GM12878 (cell line): ENCODE data around the gene ZBTB16. TPM values are rescaled to one million over a fixed set of nuclear protein-coding genes. Genes with fewer than 3 reads are reported as not detected.

Source experiments
- ATAC-seq: fragments of 200-7000 bp; cut with Tn5 transposase; 3 replicates; pipeline ENCODE4 v1.9.1; 2020; ENCODE audit warnings: mild to moderate bottlenecking, moderate library complexity
- BruUV-seq: library from RNA; stranded (reverse); fragments of 400-500 nt; replicated peaks from 2 replicates; lab custom pipeline; 2021; lab: Mats Ljungman, UMichigan
- CTCF ChIA-PET: fragments of 300-600 bp; sonication (Branson Sonifier 250); formaldehyde crosslinking; extraction: SDS; loops from one replicate; lab custom pipeline; 2021; ENCODE audit warnings: inconsistent platforms; lab: Yijun Ruan, JAX
- POLR2A ChIA-PET: fragments of 350-600 bp; formaldehyde crosslinking; extraction: SDS; loops from one replicate; lab custom pipeline; 2021; ENCODE audit warnings: inconsistent platforms; lab: Charles Lee
- RAD21 ChIA-PET: fragments of 300-600 bp; sonication (Branson Sonifier 250); formaldehyde crosslinking; loops from one replicate; lab custom pipeline; 2023; ENCODE audit warnings: antibody characterized with exemption; ENCODE audit not compliant: unreplicated experiment; lab: Charles Lee
- SMC1A ChIA-PET: fragments of 300-600 bp; sonication (Branson Sonifier 250); formaldehyde crosslinking; loops from one replicate; lab custom pipeline; 2023; ENCODE audit not compliant: unreplicated experiment, uncharacterized antibody; lab: Charles Lee
- DNase-seq: peaks from one replicate; pipeline ENCODE4 v3.0.0-alpha.2; 2011; ENCODE audit warnings: low read depth, low spot score
- FAIRE-seq: peaks from 3 replicates; lab custom pipeline; 2011; peaks lifted over from hg19 to GRCh38; lab: Jason Lieb, UNC
- H2AFZ ChIP-seq: 2 replicates; pipeline ENCODE4 v1.6.0; 2011; ENCODE audit warnings: low read depth, low read length, control low read depth; ENCODE audit not compliant: control insufficient read depth
- H3K27ac ChIP-seq: 2 replicates; pipeline ENCODE4 v1.5.1; 2011; ENCODE audit warnings: control low read depth; ENCODE audit not compliant: control insufficient read depth, insufficient read depth
- H3K27me3 ChIP-seq, 2 experiments: replicated peaks in 1 of 2; 2 replicates each; pipeline versions ENCODE4 v1.6.0 to v1.6.1; 2011; ENCODE audit warnings: low read length in 1 of 2; ENCODE audit not compliant: control insufficient read depth in 2 of 2, insufficient read depth in 2 of 2
- H3K36me3 ChIP-seq, 2 experiments: 2 replicates each; pipeline ENCODE4 v1.5.1; 2011; ENCODE audit warnings: low read length in 1 of 2; ENCODE audit not compliant: control insufficient read depth in 2 of 2, insufficient read depth in 2 of 2
- H3K4me1 ChIP-seq: 2 replicates; pipeline ENCODE4 v1.6.1; 2011; ENCODE audit warnings: mild to moderate bottlenecking, low read length, moderate library complexity, mixed read lengths; ENCODE audit not compliant: control insufficient read depth, insufficient read depth
- H3K4me2 ChIP-seq: 2 replicates; pipeline ENCODE4 v1.6.0; 2011; ENCODE audit warnings: control low read depth; ENCODE audit not compliant: control insufficient read depth, insufficient read depth
- H3K4me3 ChIP-seq: fragments of 200-600 bp; sonication (generic); 2 replicates; pipeline ENCODE4 v1.5.1; 2016
- H3K79me2 ChIP-seq: 2 replicates; pipeline ENCODE4 v1.6.0; 2011; ENCODE audit warnings: low read length; ENCODE audit not compliant: control insufficient read depth, insufficient read depth
- H3K9ac ChIP-seq: 2 replicates; pipeline ENCODE4 v1.8.0; 2011; ENCODE audit warnings: low read length, control low read depth, mixed read lengths; ENCODE audit not compliant: control insufficient read depth, insufficient read depth
- H3K9me3 ChIP-seq: replicated peaks from 3 replicates; pipeline ENCODE4 v1.5.1; 2011; ENCODE audit warnings: mild to moderate bottlenecking, low read length; ENCODE audit not compliant: control insufficient read depth, insufficient read depth
- H4K20me1 ChIP-seq: 2 replicates; pipeline ENCODE4 v1.6.0; 2011; ENCODE audit not compliant: control insufficient read depth, insufficient read depth
- ASH2L ChIP-seq: fragments of 300-600, 200-600 bp; sonication (generic); IDR thresholded peaks from 2 replicates; pipeline ENCODE4 v1.6.1; 2017; ENCODE audit warnings: low read depth, mild to moderate bottlenecking, borderline replicate concordance
- ATF7 ChIP-seq: fragments of 450-650 bp; IDR thresholded peaks from 2 replicates; pipeline ENCODE4 v1.6.1; 2016; ENCODE audit warnings: low read depth, mild to moderate bottlenecking
- BMI1 ChIP-seq: fragments of 450-650 bp; IDR thresholded peaks from 2 replicates; pipeline ENCODE4 v1.6.1; 2016; ENCODE audit warnings: mild to moderate bottlenecking, moderate library complexity, borderline replicate concordance
- CBX3 ChIP-seq: fragments of 200-600 bp; sonication (generic); IDR thresholded peaks from 2 replicates; pipeline ENCODE4 v1.6.1; 2016; ENCODE audit warnings: low read depth, borderline replicate concordance
- CBX5 ChIP-seq: sonication (generic); IDR thresholded peaks from 2 replicates; pipeline ENCODE4 v1.6.1; 2016; ENCODE audit warnings: low read depth, moderate library complexity, mild to moderate bottlenecking, inconsistent platforms
- CEBPB ChIP-seq, 2 experiments: fragments of 150-350 bp in 1 of 2; IDR thresholded peaks; 2 replicates each; pipeline ENCODE4 v1.6.1; 2012 to 2014; ENCODE audit warnings: low read depth in 2 of 2, low read length in 2 of 2, borderline replicate concordance in 1 of 2, inconsistent platforms in 1 of 2
- GATAD2B ChIP-seq: fragments of 450-650 bp; conservative IDR thresholded peaks from 2 replicates; pipeline ENCODE4 v1.6.1; 2017; ENCODE audit warnings: low read depth, mild to moderate bottlenecking, moderate library complexity
- HCFC1 ChIP-seq: fragments of 150-350 bp; IDR thresholded peaks from 2 replicates; pipeline ENCODE4 v1.6.1; 2014; ENCODE audit warnings: low read length
- HDAC6 ChIP-seq: fragments of 200-600 bp; sonication (generic); IDR thresholded peaks from one replicate; pipeline ENCODE4 v1.8.0; 2017; ENCODE audit warnings: antibody characterized with exemption; ENCODE audit not compliant: unreplicated experiment
- MEF2B ChIP-seq: fragments of 450-650 bp; IDR thresholded peaks from 2 replicates; pipeline ENCODE4 v1.6.1; 2018; ENCODE audit warnings: mild to moderate bottlenecking, moderate library complexity; ENCODE audit not compliant: partially characterized antibody, poor library complexity, severe bottlenecking
- NR2C1 ChIP-seq: fragments of 450-650 bp; IDR thresholded peaks from 2 replicates; pipeline ENCODE4 v1.6.1; 2017; ENCODE audit warnings: antibody characterized with exemption, mild to moderate bottlenecking, moderate library complexity
- POLR2AphosphoS2 ChIP-seq: IDR thresholded peaks from 2 replicates; pipeline ENCODE4 v1.6.1; 2011; ENCODE audit warnings: low read depth, mild to moderate bottlenecking, low read length, improper control_type of control experiment, moderate library complexity
- RBBP5 ChIP-seq: fragments of 200-600 bp; sonication (generic); conservative IDR thresholded peaks from 2 replicates; pipeline ENCODE4 v1.6.1; 2016
- RUNX3 ChIP-seq: IDR thresholded peaks from 2 replicates; pipeline ENCODE4 v1.6.1; 2012; ENCODE audit warnings: low read length, inconsistent platforms
- SMAD5 ChIP-seq: IDR thresholded peaks from 2 replicates; pipeline ENCODE4 v1.6.1; 2016; ENCODE audit warnings: antibody characterized with exemption, low read depth
- SMC3 ChIP-seq: IDR thresholded peaks from 2 replicates; pipeline ENCODE4 v1.6.1; 2011; ENCODE audit warnings: low read length, improper control_type of control experiment, borderline replicate concordance
- SREBF2 ChIP-seq: IDR thresholded peaks from 2 replicates; pipeline ENCODE4 v1.6.1; 2012; ENCODE audit warnings: mild to moderate bottlenecking, low read length
- TAF1 ChIP-seq: IDR thresholded peaks from 2 replicates; pipeline ENCODE4 v1.6.1; 2011; ENCODE audit warnings: mild to moderate bottlenecking, low read depth, low read length, borderline replicate concordance
- ZNF217 ChIP-seq: fragments of 450-650 bp; IDR thresholded peaks from 2 replicates; pipeline ENCODE4 v1.6.1; 2017; ENCODE audit warnings: antibody characterized with exemption, mild to moderate bottlenecking
- ZNF274 ChIP-seq: IDR thresholded peaks from one replicate; pipeline ENCODE4 v1.8.0; 2011; ENCODE audit not compliant: insufficient read length, insufficient read depth
- ZSCAN29 ChIP-seq: fragments of 450-650 bp; IDR thresholded peaks from 2 replicates; pipeline ENCODE4 v1.6.1; 2017; ENCODE audit warnings: mild to moderate bottlenecking, moderate library complexity
- WGBS: methylation state at CpG from one replicate; pipeline ENCODE4 v1.1.6; 2016; ENCODE audit warnings: low lambda C conversion rate; ENCODE audit not compliant: insufficient replicate concordance, insufficient coverage; ENCODE audit errors: missing lambda C conversion rate; 5-methylcytosine and 5-hydroxymethylcytosine counted together
- in situ Hi-C: fragments of 300-500 bp; cut with MboI; formaldehyde crosslinking; loops from 9 replicates; pipeline ENCODE4 v1.14.3; 2018; ENCODE audit warnings: mixed read lengths
- intact Hi-C: fragments of 100-400 bp; cut with micrococcal nuclease; formaldehyde crosslinking; loops from one replicate; pipeline ENCODE4 v1.14.2; 2022; ENCODE audit not compliant: unreplicated experiment
- polyA plus RNA-seq, 11 experiments: library from polyadenylated mRNA; depleted of rRNA in 4 of 11; unstranded in 6 of 11; stranded (reverse) in 5 of 11; fragments of >200 nt; fragmentation: Nextera tagmentation in 4 of 11; fragmentation: Illumina TruSeq in 1 of 11; extraction: Ambion mirVana in 4 of 11; extraction: Trizol in 1 of 11; gene quantifications; 1 replicate in 1 of 11; 2 replicates in 10 of 11; pipeline versions ENCODE4 v1.2.1 to v1.2.3, GENCODE V29; 2011 to 2016; ENCODE audit warnings: inconsistent platforms in 2 of 11, missing spikeins in 2 of 11, low read depth in 1 of 11
- total RNA-seq, 4 experiments: library from RNA; depleted of rRNA in 3 of 4; stranded (reverse); fragments of >200 nt in 3 of 4; fragmentation: Illumina TruSeq in 1 of 4; extraction: Trizol in 1 of 4; gene quantifications; 2 replicates each; pipeline versions ENCODE4 v1.2.1 to v1.2.3, GENCODE V29; 2013 to 2021
- TF ChIP-seq, protein P1 (sequence below): fragments of 450-650 bp; IDR thresholded peaks from 2 replicates; pipeline ENCODE4 v1.6.1; 2017; ENCODE audit warnings: mild to moderate bottlenecking, moderate library complexity
- TF ChIP-seq, protein P2 (sequence below): IDR thresholded peaks from 2 replicates; pipeline ENCODE4 v1.6.1; 2011; ENCODE audit warnings: low read depth, mild to moderate bottlenecking, low read length, moderate library complexity, borderline replicate concordance; ENCODE audit errors: extremely low read depth

The ZBTB16 gene
- total and polyA plus RNA-seq, 10 of the 15 experiments (the other 5 are each of a cell fraction or from before 2014, with no cell fraction given), result 0.38 TPM; not detected in 9

DNA sequence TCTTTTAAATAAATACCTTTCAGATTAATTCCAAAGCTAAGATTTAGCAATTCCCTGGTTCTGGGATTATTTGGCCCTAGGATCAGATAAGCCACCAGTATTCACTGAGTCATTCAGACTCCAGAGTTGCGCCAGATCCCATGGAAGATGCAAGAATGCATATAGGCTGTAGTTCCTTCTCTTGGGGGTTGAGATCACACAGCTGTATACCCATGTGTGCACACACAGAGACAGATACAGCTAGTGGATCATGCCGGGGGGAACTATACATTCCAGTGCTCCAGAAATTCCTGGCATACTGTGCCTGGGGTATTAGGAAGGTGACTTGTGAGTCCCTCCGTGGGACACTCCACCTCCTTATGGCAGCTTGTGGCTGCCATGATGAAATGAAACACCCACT, 75.4 kb downstream of the ZBTB16 start (continued):
- TF ChIP-seq NR2C1, result no peak
- TF ChIP-seq ATF7, result no peak
- TF ChIP-seq HCFC1, result no peak
- TF ChIP-seq CEBPB (IDR thresholded peaks at IDR 0.05; ENCODE audit: borderline replicate concordance in 1 of 2, low read depth in 2 of 2, low read length in 2 of 2), result no peak
- TF ChIP-seq, protein P1, sequence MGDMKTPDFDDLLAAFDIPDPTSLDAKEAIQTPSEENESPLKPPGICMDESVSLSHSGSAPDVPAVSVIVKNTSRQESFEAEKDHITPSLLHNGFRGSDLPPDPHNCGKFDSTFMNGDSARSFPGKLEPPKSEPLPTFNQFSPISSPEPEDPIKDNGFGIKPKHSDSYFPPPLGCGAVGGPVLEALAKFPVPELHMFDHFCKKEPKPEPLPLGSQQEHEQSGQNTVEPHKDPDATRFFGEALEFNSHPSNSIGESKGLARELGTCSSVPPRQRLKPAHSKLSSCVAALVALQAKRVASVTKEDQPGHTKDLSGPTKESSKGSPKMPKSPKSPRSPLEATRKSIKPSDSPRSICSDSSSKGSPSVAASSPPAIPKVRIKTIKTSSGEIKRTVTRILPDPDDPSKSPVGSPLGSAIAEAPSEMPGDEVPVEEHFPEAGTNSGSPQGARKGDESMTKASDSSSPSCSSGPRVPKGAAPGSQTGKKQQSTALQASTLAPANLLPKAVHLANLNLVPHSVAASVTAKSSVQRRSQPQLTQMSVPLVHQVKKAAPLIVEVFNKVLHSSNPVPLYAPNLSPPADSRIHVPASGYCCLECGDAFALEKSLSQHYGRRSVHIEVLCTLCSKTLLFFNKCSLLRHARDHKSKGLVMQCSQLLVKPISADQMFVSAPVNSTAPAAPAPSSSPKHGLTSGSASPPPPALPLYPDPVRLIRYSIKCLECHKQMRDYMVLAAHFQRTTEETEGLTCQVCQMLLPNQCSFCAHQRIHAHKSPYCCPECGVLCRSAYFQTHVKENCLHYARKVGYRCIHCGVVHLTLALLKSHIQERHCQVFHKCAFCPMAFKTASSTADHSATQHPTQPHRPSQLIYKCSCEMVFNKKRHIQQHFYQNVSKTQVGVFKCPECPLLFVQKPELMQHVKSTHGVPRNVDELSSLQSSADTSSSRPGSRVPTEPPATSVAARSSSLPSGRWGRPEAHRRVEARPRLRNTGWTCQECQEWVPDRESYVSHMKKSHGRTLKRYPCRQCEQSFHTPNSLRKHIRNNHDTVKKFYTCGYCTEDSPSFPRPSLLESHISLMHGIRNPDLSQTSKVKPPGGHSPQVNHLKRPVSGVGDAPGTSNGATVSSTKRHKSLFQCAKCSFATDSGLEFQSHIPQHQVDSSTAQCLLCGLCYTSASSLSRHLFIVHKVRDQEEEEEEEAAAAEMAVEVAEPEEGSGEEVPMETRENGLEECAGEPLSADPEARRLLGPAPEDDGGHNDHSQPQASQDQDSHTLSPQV, result no peak
- TF ChIP-seq RUNX3, result no peak
- TF ChIP-seq TAF1, result no peak
- no peak for TF ChIP-seq GATAD2B
- no peak for TF ChIP-seq POLR2AphosphoS2
- TF ChIP-seq ASH2L, result no peak
- TF ChIP-seq, all 136 proteins: peak for 0

DNA sequence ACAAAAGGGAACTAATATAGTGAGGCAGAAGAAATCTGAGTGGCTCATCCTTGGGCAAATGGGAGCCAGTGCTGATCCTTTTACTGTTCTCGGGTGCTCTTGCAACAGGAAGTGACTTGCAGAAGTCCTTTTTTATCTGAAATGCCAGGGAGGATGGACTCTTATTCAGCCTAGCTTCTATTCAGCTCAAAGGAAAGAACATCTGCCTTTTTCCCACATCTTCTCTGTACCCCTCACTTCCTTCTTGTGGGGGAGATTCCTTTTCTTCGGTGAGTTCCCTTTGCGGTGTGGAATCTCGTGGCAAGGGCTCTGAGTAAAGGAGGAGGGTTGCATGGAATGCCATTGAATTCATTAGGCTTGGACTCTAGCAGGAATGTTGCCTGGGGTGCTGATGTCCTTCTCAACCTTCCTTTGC, 76.2 kb downstream of the ZBTB16 start:
- WGBS, result 31% methylated on average over 4 of the region's 4 CpGs
- RAD21 ChIA-PET, result no interaction called here
- POLR2A ChIA-PET, result no interaction called here
- Histone ChIP-seq H3K4me3 (no peak overlapping the region), H3K79me2 (no peaks in the 10 kb centered on the region), H3K9me3 (no peaks in the 10 kb centered on the region), H4K20me1 (no peaks in the 10 kb centered on the region), H2AFZ (no peak overlapping the region), H3K4me2 (no peak overlapping the region), H3K4me1 (no peaks in the 10 kb centered on the region), H3K27ac (no peak overlapping the region), H3K36me3 (no peaks in the 10 kb centered on the region), H3K27me3 (no peaks in the 10 kb centered on the region; a peak in 2 of 4 replicates), H3K9ac (no peak overlapping the region)
- SMC1A ChIA-PET, result no interaction called here
- CTCF ChIA-PET, result no interaction called here
- in situ Hi-C loops, result no loop called here
- intact Hi-C loops, result no loop called here
- ATAC-seq (no peak), DNase-seq (no peak), FAIRE-seq (no peak)
- no TSS peak for BruUV-seq
- TF ChIP-seq BMI1 (no peak), ZNF217 (no peak), CBX3 (no peak), MEF2B (no peak), SREBF2 (no peak), HDAC6 (no peak), RBBP5 (no peak), ASH2L (no peak), SMAD5 (no peak), CBX5 (no peak), ZNF274 (no peak), SMC3 (no peak), ZSCAN29 (no peak)
- TF ChIP-seq, protein P2, sequence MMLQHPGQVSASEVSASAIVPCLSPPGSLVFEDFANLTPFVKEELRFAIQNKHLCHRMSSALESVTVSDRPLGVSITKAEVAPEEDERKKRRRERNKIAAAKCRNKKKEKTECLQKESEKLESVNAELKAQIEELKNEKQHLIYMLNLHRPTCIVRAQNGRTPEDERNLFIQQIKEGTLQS, result no peak
